ENCODE results near the gene OR8B4.
"Not testable (repeated sequence)": the region's sequence is repeated elsewhere in the genome, so short reads cannot be mapped to it uniquely, and the experiment has no call there.

OR8B4 gene

DNA sequence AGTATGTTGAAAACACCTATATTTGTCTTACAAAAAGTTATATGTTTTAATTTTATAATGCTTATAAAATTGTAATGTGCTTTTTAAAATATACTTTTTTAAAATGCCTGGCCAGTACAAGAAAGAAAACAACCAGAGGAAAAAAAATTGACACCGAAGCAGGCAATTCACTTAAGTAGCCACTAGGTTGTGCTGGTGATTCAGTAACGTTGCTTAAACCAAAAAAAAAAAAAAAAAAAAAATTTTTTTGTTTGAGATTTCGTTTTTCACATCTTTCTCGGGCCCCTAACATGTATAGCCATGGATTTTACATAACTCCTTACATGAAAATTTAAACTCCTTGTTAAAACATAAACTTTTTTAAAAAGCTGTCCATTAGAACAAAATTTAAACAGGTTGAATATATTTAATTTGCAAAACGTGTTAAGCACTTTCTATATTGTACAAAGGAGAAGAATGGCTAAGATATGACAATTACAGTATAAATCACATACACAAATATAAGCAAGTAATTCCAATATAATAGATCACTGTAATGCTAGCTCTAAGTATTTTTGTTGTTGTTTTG is 9.2 kb downstream of the OR8B4 start:
- no peak for FAIRE-seq
- peak; percentile 2 for DNase-seq (ENCODE audit: insufficient read length, low spot score)

- DNase-seq (ENCODE audit: insufficient read length, low spot score) (no peak), FAIRE-seq (no peak)
Measured at GRCh38 chr11:124409906-124410305, 14.8 kb downstream of the OR8B4 start.

- FAIRE-seq (no peak), DNase-seq (ENCODE audit: insufficient read length, low spot score) (no peak)
Measured at GRCh38 chr11:124405581-124405980, 19.1 kb downstream of the OR8B4 start.

GRCh38 chr11:124403186-124403585 is 21.5 kb downstream of the OR8B4 start:
- not testable (repeated sequence) for DNase-seq (ENCODE audit: insufficient read length, low spot score); FAIRE-seq

DNA sequence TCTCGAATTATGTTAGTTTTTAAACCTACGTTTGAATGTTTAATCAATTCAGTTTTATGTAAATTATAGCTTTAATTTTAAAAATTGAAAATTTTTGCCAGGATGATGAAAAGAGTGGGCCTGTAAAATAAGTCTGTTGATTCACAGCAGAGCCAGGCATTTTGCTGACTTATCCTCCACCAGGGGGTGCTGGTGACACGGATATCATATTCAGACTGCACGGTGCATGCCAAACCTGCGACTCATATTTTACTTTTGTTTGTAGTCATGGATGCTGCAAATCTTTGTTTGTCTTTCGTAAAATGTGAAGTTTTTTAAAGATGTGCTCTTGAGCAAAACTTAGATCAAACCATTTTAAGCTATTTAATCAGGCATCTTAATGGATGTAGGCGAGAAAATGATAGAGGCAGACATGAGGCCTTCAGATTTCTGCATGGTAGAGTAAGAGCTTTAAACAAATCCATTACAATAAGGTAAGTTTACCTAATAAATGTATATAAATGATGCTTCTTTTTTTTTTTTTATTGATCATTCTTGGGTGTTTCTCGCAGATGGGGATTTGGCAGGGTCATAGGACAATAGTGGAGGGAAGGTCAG is 22.2 kb downstream of the OR8B4 start:
- no peak for FAIRE-seq
- peak; percentile 33 for DNase-seq (ENCODE audit: insufficient read length, low spot score)

DNA sequence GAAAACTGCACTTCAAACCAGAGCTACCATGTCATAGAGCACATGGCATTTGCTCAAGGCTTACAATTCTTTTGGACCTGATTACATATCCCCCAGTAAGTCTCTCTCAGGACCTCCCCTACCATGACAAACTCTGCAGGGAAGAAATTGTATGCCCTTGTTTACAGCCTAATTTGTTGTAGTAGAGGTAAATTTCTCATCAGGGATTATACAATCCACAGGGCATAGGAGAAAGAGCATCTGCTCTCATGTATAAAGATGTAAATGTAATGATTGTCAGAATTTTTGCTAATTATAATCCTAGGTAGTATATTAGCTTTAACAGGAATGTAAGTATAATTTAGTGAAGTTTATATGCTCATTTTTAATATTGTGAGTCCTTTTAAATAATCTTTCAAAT is 25.7 kb downstream of the OR8B4 start, which contains the start of gene OR8B3:
OR8B3 (minus strand) TSS at position 101 of the 400 bp plus-strand sequence. CDS start 1,673 bp downstream, outside the sequence.
- FAIRE-seq (no peak), DNase-seq (ENCODE audit: insufficient read length, low spot score) (no peak)

DNA sequence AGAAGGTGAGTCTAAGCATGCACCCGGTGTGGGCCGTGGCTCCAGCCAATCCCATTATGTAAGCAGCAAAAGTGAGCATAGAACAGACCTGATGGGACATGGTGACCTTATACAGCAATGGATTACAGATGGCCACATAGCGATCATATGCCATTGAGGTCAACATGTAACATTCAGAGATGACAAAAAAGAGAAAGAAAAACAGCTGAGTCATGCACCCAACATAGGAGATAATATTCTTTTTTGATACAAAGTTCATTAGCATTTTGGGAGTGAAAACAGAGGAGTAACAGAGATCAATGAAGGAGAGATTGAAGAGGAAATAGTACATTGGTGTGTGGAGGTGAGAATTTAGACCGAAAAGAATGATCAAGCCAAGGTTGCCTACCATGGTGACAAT is 27.8 kb downstream of the OR8B4 start:
- not testable (repeated sequence) for DNase-seq (ENCODE audit: insufficient read length, low spot score)
- peak; percentile 33 for FAIRE-seq

GRCh38 chr11:124394408-124394807 is 30.3 kb downstream of the OR8B4 start:
- FAIRE-seq (no peak), DNase-seq (ENCODE audit: insufficient read length, low spot score) (no peak)

DNA sequence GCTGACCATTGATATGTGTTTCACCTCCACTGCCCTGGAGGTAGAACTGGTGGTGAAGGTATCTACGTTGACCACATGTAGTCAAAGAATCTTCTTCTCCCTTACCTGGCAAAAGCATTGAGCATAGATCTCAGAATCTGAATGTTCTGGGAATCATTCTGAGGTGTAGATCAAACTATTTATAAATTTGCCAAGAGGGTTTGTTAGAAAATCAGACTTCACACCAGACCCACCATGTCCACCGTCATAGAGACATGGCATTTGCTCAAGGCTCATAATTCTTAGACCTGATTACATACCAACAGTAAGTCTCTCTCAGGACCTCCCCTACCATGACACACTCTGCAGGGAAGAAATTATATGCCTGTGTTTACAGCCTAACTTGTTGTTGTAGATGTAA is 40.3 kb downstream of the OR8B4 start, which contains the start of gene OR8B2:
OR8B2 (minus strand) TSS at position 101 of the 400 bp plus-strand sequence. CDS start 1,156 bp downstream, outside the sequence.
- DNase-seq (ENCODE audit: insufficient read length, low spot score) (no peak), FAIRE-seq (no peak)

DNA sequence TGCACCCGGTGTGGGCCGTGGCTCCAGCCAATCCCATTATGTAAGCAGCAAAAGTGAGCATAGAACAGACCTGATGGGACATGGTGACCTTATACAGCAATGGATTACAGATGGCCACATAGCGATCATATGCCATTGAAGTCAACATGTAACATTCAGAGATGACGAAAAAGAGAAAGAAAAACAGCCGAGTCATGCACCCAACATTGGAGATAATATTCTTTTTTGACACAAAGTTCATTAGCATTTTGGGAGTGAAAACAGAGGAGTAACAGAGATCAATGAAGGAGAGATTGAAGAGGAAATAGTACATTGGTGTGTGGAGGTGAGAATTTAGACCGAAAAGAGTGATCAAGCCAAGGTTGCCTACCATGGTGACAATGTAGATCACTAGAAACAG is 41.8 kb downstream of the OR8B4 start:
- not testable (repeated sequence) for DNase-seq (ENCODE audit: insufficient read length, low spot score)

DNA sequence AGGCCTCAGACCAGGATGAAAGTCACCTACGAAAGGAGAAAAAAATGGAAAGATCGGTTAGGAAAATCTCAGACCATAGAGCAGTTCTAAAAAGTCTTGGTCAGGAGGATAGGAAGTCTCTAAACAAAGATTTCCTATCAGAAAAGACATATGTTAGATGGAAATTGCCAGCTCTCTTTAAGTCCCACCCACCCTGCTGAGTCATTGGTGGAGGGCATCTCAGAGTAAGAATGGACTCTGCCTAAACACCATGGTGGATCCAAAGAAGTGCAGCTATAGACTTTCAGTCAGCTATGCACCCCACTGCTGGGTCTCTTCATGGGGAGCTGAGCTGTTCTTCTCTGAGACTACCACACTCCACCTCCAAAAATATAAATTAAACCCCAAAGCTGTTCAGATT is 44.1 kb downstream of the OR8B4 start:
- FAIRE-seq (no peak), DNase-seq (ENCODE audit: insufficient read length, low spot score) (no peak)

More for the DNA sequence above, 41.8 kb downstream of the OR8B4 start:
- not testable (repeated sequence) for FAIRE-seq

DNA sequence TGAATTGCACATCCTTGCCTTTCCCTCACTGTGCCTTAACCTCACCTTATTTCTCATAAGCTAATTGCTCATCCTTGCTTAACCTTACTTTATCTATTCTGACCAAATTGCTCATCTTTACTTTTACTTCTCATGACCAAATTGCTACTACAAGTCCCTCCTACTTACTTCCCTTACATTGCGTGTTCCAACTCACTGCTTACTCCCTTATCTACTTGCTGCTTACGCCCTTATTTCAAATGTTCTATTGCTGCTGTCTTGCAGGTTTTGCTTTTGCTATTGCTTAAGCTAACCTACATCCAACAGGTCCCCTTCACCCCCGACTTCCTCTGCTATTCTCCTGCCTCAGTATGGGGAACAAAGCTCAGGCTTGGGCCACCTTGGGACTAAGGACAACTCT is 48.4 kb downstream of the OR8B4 start:
- FAIRE-seq (no peak), DNase-seq (ENCODE audit: insufficient read length, low spot score) (no peak)

All from HTR-8/SVneo (cell line).